ENCODE measurements around the gene NANS.

Gene NANS

DNA sequence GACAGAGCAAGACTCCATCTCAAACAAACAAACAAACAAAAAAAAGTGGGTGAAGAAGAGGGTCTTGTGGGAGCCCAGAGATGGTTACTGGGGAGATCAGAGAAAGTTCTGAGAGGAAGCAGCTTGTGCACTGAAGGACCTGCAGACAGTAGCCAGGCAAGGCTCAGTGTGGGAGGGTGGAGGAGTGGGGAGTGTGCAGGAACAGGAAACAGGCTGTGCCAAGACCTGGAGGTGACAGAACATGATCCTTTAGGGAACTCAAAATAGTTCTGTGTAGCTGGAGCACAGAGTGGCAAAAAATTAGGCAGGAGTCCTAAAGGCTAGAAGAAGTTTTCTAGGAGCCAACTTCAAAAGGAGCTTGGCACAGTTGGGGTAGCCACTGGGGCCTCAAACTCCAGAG lies 19.2 kb upstream of the NANS start:
- in situ Hi-C loops (cut with MboI; ENCODE audit: low sequenced_read_pairs) = no loop called here

DNA sequence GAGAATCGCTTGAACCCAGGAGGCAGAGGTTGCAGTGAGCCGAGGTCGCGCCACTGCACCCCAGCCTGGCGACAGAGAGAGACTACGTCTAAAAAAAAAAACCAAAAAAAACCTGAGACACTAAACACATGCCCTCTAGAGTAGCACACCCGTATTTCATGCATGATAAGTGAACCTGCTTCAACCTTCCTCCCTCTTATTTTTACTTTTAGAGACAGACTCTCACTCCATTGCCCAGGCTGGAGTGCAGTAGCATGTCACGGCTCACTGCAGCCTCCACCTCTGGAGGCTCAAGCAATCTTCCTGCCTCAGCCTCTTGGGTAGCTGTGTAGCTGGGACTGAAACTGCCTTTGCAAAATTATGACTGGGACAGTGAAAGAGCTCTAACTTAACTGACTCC lies 17.6 kb upstream of the NANS start:
- in situ Hi-C loops (cut with MboI; ENCODE audit: low sequenced_read_pairs) = no loop called here

DNA sequence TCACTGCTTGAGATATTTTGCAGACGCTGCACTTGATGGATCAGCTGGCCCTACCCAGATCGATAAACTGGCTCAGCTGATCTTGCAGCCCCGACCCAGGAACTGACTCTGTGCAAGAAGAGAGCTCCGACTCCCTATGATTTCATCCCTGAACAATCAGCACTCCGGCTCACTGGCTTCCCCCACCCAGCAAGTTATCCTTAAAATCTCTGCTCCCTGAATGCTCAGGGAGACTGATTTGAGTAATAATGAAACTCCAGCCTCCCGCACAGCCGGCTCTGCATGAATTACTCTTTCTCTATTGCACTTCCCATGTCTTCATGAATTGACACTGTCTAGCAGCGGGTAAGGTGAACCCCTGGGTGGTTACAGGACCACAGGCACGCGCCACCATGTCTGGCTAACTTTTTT lies 16.9 kb upstream of the NANS start:
- in situ Hi-C loops (cut with MboI; ENCODE audit: low sequenced_read_pairs) = no loop called here

DNA sequence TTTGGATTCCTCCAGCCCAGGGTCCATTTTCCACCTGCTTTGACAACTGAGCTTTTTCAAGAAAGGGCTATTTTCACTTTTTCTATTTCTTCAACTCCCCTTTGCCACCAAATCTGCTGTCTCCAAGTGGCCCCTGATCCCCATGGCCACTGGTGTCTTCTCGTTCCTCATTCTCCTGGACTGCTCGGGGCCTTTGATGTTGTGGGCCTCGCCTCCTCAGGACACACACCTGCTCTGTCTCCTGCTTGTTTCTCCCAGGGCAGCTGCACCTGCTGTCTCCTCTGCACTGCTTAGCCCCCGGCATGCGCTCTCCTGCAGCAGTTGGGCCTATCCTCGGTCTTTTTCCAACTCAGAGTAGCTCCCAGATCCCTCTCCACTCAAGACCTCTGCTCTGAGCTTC lies 16.3 kb upstream of the NANS start:
- in situ Hi-C loops (cut with MboI; ENCODE audit: low sequenced_read_pairs) = no loop called here

- in situ Hi-C loops (cut with MboI; ENCODE audit: low sequenced_read_pairs) = no loop called here
These were observed 12.6 kb upstream of the NANS start for GRCh38 chr9:98043915-98044314.

- in situ Hi-C loops (cut with MboI; ENCODE audit: low sequenced_read_pairs) = no loop called here
These were observed 11.0 kb upstream of the NANS start for GRCh38 chr9:98045234-98046179.

DNA sequence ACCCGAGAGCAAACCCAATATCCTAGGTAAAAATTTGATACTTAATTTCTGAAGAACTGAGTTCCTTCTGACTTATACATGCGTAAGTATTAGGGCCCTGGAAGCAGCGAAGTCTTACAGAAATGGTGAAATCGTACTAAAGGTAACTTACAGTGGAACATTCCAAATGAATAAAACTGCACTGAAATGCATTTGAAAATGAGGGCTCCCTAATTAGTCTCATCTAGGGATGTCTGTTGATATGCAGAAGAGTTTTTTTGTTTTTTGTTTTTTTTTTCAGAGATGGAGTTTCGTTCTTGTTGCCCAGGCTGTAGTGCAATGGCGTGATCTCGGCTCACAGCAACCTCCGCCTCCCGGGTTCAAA lies 10.4 kb upstream of the NANS start:
- in situ Hi-C loops (cut with MboI; ENCODE audit: low sequenced_read_pairs) = no loop called here

DNA sequence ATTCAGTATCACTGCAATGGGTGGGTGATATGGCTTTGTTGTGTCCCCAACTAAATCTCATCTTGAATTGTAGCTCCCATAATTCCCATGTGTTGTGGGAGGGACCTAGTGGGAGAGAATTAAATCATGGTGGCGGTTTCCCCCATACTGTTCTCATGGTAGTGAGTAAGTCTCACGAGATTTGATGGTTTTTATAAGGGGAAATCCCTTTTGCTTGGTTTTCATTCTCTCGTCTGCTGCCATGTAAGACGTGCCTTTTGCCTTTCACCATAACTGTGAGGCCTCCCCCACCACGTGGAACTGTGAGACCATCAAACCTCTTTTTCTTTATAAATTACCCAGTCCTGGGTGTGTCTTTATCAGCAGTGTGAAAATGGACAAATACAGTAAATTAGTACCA lies 9.5 kb upstream of the NANS start:
- in situ Hi-C loops (cut with MboI; ENCODE audit: low sequenced_read_pairs) = no loop called here

GRCh38 chr9:98049288-98050072 lies 7.1 kb upstream of the NANS start:
- in situ Hi-C loops (cut with MboI; ENCODE audit: low sequenced_read_pairs) = no loop called here

GRCh38 chr9:98050351-98050750 lies 6.2 kb upstream of the NANS start:
- in situ Hi-C loops (cut with MboI; ENCODE audit: low sequenced_read_pairs) = no loop called here

- in situ Hi-C loops (cut with MboI; ENCODE audit: low sequenced_read_pairs) = no loop called here
These were observed 2.1 kb upstream of the NANS start for GRCh38 chr9:98054376-98054951.

DNA sequence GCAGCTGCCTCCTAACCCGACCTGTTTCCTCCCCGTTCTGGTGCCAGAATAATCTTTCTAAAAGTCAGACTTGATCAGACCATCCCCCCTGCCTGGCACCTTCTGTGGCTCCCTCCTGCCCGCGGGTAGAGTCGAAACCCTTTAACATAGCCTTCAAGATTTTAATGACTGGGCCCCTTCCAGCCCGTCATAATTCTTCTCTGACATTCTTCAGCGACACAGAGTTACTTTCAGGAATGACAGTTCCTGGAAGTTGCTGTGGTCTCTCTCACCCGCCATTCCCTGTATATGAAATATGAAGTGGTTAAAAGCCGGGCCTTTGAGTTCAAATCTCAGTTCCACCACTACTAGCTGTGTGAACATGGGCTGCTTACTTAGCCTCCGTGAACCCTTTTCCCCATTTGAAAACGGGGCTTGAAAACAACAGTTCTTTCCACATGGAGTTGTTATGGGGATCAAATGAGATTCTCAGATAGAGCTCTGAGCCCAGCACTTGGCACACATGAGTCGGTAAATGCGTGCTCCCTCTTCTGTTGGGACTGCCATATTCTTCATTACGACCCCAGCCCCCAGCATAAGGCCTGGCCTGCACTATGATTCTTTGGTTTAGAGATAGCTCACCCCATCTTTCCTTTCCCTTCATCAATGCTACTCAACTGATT lies 737 bp downstream of the NANS start:
- in situ Hi-C loops (cut with MboI; ENCODE audit: low sequenced_read_pairs) = no loop called here

GRCh38 chr9:98062161-98062560 lies 5.6 kb downstream of the NANS start:
- in situ Hi-C loops (cut with MboI; ENCODE audit: low sequenced_read_pairs) = no loop called here

DNA sequence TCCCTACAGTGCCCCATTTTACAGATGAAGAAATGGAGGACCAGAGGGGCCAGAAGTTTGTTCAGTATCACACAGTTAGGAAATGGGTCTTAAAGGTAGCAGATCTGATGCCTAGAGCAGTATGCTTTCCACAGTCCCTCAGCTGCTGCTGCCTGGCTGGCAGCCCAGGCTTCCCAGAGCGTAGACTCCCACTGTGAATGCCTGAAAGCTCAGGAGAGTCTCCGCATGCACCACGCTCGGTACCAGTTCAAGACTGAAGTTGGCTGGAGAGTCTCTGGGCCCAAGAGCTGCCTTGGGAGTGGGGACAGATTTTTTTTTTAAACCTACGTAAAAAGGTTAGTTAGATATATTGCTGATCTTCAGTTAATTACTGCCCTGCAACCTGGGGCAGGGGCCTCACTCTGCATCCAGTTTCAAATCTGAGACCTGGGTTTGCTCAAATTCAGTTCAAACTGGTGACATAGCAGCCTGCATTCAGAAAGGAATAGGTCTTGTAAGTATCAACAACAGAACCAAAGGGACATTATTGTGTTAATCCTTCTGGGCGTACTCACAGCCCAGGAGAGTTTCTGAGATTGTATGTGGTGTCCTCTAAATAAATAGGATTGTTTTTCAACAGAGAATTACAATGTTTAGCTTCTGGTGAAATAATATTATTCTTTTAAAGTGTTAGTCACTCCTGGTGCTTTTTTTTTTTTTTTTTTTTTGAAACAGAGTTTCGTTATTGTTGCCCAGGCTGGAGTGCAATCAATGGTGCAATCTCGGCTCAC lies 8.3 kb downstream of the NANS start:
- in situ Hi-C loops (cut with MboI; ENCODE audit: low sequenced_read_pairs) = no loop called here

DNA sequence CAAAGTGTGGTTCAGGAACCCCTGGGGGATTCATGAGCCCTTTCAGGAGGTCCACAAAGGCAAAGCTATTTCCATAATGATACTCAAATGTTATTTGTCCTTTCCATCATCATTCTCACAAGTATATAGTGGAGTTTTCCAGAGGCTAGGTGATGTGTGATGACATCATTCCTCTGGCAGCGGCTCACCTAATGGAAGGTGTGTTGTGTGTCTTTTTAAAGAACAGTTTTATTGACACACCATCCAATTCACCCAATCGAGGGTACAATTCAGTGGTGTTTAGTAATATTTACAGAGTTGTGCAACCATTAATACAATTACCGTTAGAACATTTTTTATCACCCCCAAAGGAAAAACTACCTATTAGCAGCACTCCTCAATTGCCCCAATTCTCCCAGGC lies 9.7 kb downstream of the NANS start:
- in situ Hi-C loops (cut with MboI; ENCODE audit: low sequenced_read_pairs) = no loop called here

DNA sequence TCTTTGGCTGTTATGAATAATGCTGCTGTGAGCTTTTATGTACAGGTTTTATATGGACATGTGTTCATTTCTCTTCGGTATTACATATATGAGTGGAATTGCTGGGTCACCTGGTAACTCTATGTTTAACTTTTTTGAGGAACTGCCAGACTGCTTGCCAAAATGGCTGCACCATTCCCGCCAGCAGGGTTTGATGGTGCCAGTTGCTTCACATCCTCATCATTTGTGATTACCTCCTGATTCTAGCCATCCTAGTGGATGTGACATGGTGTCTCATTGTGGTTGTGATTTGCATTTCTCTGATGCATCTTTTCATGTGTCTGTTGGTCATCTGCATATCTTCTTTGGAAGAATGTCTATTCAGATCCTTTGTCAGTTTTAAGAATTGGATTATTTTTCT lies 10.7 kb downstream of the NANS start:
- in situ Hi-C loops (cut with MboI; ENCODE audit: low sequenced_read_pairs) = no loop called here

- in situ Hi-C loops (cut with MboI; ENCODE audit: low sequenced_read_pairs) = no loop called here
These were observed 13.0 kb downstream of the NANS start for GRCh38 chr9:98069551-98069950.

DNA sequence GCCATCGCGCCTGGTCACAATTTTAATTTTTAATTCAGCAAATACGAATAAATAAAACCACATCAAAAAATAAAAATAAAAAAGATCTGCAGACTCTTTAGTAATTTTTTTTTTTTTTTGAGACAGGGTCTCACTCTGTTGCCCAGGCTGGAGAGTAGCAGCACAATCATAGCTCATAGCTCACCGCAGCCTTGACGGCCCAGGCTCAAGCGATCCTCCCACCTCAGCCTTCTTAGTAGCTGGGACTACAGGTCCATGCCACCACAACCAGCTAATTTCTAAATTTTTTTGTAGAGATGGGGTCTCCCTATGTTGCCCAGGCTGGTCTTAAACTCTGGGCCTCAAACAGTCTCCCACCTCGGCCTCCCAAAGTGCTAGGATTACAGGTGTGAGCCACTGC lies 14.2 kb downstream of the NANS start:
- in situ Hi-C loops (cut with MboI; ENCODE audit: low sequenced_read_pairs) = loop anchor here (10.0 kb wide), 1 partner anchor 184 kb away; the partner anchor contains the start of gene TBC1D2

- in situ Hi-C loops (cut with MboI; ENCODE audit: low sequenced_read_pairs) = loop anchor here (10.0 kb wide), 1 partner anchor 183 kb away; the partner anchor contains the start of gene TBC1D2
These were observed 15.2 kb downstream of the NANS start for GRCh38 chr9:98071737-98072136.

Measured in HL-60/S4 (cell line).